Stomach (tissue), 4 donors: ENCODE data around the gene HDDC2.

Experiments
- EP300 ChIP-seq: sonication (generic); formaldehyde crosslinking; IDR thresholded peaks from one replicate; pipeline ENCODE4 v1.6.1; 2017; ENCODE audit warnings: antibody characterized with exemption
- POLR2A ChIP-seq, 4 donors: fragments of 450-650 bp; IDR thresholded peaks; one replicate each; pipeline ENCODE4 v1.6.1; 2016; ENCODE audit warnings: antibody characterized with exemption in 4 of 4, control low read depth in 2 of 4, mild to moderate bottlenecking in 1 of 4, moderate library complexity in 1 of 4

DNA sequence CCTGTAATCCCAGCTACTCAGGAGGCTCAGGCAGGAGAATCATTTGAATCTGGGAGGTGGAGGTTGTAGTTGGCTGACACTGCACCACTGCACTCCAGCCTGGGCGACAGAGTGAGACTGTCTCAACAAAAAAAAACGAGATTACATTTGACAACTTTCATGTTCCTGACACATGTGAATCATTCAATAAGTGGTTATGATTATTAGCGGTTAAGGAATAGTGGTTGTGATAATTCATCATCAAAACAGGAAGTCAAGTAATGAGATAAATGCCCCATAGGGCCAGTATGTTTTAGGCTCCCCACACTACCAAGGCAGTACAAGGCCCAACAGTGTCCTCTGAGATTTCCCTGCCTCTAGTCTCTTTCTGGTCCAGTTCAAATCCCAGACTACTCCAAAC is 2.5 kb downstream of the HDDC2 start:
- TF ChIP-seq EP300 (no peak), POLR2A (IDR thresholded peaks at IDR 0.05) (no peak)
